GM19397 (cell line): ENCODE measurements around the gene SERPINA6.
"Not testable (repeated sequence)": the region's sequence is repeated elsewhere in the genome, so short reads cannot be mapped to it uniquely, and the experiment has no call there.

ENCODE experiments used
- ATAC-seq: cut with Tn5 transposase; IDR thresholded peaks from one replicate; pipeline ENCODE4 v1.9.1; 2021; ENCODE audit warnings: mild to moderate bottlenecking, moderate library complexity; ENCODE audit not compliant: unreplicated experiment

The SERPINA6 gene

DNA sequence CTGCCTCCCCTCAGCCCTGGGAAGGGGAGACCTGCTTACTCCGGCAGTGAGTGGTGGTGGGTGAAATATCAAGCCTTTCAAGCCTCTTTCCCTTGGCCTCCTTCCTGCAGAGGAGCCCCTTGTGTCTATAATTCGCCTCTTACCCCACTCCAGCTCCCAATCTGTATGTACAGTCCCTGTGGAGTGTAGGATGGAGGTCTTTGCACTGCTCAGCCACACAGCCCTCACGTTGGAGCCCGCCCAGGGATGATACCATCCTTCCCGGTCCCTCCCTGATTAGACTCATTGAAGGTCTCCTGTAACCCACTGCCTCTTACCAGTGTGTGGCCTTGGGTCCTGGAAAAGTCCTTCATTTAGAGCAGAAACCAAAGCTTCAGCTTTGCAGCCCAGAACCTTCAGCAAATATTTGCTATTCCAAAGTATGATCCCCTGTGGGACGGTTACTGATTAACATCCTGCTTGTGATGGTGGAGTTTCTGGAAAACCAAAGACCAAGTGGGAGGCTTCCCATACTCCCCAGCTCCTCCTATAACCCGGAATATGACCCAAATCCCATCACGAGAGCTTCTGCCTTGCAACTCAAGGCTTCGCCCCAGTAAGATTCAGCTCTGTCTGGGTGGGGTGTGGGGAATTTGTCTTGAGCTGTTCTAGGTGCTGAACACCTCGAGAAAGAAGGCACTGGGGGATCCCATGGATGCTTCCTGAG, 30.1 kb downstream of the SERPINA6 start, which contains the start of gene SERPINA10:
SERPINA10 (minus strand) TSS at position 397 of the 706 bp plus-strand sequence. CDS start 2,675 bp downstream, outside the sequence.
- ATAC-seq, result no peak

DNA sequence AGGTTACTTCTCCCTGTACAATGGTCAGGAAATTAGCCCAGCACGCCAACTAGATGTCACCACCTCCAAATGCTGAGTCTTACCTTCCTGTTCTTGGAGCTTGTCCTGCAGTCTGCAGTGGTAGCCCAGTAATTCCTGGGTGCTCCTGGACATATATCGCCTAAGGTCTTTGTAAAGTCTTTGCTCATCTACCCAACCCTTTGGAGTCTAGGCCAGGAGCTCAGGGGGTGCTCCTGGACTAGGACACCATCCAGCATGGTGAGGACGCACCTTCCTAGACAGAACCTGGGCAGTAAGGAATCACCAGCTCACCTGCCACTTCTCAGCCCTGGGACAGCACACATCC, 30.6 kb downstream of the SERPINA6 start:
- no peak for ATAC-seq

DNA sequence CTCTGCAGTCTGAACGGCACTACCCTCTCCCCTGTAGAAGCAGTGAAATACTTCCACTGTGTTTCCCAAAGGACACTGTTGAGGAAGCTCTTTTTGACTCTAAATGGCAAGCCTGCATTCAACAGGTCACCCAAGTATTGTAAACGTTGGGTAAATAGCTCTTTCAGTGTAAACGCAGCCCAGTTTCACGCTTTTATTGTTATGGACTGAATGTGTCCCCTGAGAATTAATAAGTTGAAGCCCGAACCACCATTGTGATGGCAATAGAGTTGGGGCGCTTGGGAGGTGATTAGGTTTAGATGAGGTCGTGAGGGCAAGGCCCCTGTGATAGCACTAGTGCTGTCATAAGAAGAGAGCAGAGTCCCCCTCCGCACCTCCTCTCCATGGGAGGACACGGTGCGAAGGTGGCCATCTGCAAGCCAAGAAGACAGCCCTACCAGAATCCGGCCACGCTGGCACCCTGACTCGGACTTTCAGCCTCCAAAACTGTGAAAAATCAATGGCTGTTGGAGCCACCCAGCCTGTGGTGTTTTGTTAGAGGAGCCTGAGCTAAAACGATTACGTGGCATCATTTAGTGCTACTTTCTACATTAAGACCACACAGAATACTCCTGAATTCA, 31.1 kb downstream of the SERPINA6 start:
- ATAC-seq, result no peak

DNA sequence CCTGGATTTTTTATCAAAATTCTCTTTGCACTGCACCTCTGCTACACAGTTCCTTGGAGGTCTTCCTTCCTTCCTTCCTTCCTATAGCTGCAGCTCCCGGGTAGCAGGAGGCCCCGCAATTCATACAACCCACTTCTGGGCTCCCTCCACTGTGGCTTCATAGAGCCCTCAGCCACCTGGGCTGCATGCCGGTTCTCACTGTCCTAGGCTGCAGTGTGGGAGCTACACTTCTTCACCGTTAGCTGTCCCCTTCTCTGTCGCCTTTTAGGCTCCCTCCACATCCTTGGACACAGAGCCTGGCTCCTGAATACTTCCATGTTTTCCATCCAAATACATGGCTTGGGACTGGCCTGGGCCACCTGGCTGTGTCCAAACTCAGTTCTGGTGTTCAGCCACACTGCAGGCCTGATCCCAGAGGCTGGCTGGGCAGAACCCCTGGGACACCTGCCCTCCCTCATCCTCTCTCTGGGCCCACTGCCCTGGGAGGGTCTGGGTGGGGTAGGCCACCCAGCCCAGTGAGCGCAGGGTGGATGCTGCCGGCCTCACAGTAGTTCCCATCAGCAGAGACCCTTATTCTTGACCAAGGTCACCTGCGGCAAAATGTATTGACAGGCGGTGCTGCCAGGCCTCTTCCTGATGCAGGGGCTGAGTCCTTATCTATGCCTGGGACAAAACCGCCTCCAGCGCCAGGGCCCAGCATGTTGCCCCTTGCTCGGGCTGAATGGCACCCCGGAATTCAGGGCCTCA, 31.8 kb downstream of the SERPINA6 start:
- ATAC-seq, result no peak

DNA sequence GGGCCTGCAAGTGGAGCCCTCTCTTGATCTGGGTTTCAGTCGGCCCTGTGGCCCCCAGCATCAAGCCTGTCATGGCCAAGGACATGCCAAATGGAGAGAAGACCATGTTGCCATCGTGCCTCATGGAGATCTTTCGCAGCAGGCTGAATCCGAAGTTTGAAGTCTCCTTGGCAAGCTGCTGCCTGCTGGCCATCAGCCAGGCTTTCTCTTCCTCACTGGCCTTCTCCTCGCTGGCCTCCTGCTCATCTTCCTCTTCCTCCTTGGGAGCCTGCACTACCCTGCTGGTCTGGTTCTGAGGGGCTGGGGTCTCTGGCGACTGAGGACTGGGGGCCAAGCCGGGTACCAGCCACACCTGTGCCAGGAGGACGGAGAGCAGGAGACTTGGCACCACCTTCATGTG, 32.9 kb downstream of the SERPINA6 start:
- ATAC-seq, result no peak

DNA sequence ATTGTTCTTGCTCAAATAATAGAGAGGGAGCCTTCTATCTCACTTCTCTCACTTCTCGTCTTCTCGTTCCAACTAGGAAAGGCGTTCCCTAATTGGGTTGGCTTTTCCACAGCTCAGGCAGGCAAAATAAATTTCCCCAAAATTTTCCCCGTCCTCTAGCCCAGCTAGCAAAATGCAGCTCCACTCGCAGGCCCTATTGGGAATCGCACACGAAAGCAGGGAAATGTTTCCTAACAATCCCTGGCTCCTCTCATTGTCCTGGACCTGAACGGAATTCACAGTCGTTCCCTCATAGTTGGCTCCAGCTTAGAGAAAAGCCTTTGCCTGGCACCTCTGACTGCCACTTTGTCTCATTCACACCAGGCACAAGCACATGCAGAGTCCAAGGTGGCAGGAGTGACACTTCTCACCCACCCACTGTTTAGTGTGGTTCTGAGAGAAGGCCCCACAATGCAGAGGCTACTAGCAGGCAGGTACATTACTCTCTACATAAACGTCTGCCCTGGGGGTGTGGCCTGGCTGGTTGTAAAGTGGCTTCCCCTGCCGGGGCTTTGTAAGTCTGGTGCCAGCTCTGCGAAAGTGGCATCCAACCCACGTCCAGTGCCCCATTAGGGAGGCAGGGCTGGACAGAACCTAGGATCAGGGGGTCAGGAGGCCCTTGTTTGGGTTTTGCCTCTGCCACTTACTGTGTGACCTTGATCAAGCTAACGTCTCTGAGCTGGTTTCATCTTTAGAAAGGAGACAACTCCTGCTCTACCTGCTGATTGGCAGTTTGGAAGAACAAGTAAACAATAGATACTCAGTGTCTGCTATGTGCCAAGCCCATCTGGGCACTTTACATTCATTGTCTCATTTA, 34.3 kb downstream of the SERPINA6 start:
- no peak for ATAC-seq

DNA sequence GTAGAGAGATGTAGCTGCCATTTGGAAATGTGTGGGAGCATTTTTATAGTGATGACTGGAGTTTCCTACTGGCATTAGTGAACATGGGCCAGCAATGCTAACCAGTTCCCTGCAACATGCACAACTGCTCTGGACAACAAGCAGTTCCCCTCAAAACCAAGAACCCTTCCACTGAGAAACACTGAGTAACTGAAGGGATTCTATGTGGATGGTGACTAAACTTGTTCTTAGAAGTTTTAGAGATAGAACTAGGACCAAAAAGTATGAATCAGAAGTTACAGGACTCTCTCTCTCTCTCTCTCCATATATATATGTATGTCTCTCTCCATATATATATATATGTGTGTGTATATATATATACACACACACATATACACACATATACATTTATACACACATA, 38.0 kb downstream of the SERPINA6 start:
- ATAC-seq, result no peak

DNA sequence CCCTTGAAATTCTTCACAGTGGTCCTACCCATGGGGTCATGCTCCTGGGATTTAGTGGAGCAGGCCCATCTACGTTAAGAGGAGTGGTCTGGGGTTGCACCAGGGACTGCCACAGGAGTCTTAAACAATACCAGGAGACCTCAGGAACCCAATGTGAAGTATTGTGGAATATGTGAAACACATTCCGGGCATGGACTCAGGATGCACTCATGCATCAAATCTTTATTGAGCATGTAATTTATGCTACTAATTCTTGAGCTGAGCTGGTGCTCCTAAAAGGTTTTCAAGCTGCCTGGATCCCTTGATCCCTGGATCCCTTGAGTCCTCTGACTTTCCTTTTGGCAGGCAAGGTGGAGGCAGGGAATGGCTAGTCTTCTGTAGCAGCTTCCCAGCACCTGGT, 38.9 kb downstream of the SERPINA6 start:
- no peak for ATAC-seq

DNA sequence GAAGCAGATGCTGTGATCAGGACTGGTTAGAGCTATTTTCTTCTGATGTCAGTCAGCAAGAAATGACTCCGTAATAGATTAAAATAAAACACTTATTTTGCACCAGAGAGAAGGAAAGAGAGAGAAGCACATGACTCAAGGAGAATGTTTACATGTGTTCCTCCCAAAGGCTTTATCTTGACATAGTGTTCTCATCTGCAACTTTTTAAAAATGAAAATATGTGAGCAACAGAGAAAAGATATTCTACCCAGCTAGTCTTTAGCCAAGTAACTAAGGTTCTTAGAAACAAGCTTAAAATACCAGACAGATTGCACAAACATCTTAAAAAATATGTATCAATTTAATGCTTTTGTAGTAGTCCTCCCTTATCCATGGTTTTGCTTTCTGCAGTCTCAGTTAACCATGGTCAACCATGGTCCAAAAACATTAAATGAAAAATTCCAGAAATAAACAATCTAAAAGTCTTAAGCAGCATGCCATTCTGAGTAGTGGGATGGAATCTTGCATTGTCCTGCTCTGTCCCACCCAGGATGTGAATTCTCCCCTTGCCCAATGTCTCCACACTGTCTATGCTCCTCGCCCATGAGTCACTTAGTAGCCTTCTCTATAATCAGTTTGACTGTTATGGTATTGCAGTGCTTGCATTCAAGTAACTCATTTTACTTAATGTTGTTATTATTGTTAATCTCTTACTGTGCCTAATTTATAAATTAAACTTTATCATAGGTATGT, 40.0 kb downstream of the SERPINA6 start:
- ATAC-seq, result no peak

DNA sequence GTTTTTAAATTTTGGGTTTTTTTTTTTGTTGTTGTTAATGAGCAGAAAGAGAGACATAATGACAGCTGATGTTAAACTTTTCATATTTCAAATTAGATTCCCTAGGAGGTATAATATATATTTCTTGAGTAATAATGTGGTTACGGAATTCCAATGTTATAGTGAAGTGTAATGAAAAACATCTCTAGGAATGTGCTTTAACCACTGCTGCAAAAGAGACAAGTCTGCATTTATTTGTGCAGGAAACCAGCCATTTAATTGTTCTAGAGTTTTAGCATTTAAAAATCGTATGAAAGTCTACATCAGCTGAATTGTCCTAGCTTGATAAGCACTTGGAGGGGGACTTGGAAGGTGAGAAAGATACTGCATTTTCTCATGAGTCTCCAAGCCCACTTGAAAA, 44.4 kb downstream of the SERPINA6 start:
- ATAC-seq, result no peak

DNA sequence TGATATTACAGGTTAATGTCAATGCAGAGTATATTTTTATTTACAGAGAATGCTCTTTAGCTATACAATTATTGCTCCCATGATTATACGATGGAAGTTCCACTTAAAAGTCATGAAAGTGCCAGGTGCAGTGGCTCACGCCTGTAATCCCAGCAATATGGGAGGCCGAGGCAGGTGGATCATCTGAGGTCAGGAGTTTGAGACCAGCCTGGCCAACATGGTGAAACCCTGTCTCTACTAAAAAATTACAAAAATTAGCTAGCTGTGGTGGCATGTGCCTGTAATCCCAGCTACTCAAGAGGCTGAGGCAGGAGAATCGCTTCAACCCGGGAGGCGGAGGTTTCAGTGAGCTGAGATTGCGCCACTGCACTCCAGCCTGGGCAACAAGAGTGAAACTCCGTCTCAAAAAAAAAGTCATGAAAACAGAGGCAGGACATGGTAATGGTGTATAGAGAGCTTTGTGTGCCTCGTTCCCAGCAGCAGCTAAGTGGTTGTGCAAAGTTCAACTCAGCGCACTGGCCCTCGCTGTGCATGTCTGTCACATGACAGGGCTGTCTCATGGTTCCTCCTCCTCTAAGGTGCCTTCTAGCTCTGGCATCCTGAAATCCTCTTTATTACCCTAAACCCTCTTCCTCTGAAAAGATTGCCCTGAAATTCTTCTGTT, 46.1 kb downstream of the SERPINA6 start:
- not testable (repeated sequence) for ATAC-seq

DNA sequence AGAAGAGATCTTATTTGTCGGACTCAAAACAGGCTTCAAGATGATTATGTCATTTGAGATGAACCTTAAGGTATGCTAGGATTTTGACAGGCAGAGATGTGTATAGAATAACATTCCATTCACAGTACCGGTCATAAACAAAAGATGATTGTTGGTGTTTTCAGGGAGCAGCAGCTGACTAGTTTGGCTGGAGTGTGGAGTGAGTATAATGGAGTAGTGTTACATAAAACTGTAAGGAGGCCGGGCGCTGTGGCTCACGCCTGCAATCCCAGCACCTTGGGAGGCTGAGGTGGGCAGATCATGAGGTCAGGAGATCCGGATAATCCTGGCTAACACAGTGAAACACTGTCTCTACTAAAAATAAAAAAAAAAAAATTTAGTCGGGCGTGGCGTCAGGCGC, 54.0 kb downstream of the SERPINA6 start:
- no peak for ATAC-seq

DNA sequence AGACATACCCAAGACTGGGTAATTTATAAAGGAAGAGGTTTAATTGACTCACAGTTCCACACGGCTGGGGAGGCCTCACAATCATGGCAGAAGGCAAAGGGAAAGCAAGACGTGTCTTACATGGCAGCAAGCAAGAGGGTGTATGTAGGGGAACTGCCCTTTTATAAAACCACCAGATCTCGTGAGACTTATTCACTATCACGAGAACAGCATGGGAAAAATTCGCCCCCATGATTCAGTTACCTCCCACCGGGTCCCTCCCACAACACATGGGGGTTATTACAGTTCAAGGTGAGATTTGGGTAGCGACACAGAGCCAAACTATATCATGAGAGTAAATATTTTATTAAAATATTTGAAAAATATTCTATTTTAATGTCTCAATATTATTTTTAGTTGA, 54.6 kb downstream of the SERPINA6 start:
- ATAC-seq, result not testable (repeated sequence)

DNA sequence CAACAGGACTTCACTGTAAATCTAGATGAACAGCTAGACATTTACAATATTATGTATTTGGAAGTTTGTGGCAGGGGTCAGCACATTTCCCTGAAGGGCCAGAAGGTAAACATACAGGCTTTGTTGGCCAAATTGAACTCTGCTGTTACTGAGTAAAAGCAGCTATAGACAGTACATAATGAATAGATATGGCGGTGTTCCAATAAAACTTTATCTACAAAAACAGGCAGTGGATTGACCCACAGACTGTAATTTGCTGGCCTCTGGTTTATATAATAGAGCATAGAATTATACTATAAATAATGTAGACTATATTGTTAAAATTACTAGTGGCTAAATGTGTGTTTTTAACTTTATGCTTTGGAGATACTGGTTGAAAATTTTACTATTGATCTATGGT, 55.8 kb downstream of the SERPINA6 start:
- ATAC-seq, result no peak

DNA sequence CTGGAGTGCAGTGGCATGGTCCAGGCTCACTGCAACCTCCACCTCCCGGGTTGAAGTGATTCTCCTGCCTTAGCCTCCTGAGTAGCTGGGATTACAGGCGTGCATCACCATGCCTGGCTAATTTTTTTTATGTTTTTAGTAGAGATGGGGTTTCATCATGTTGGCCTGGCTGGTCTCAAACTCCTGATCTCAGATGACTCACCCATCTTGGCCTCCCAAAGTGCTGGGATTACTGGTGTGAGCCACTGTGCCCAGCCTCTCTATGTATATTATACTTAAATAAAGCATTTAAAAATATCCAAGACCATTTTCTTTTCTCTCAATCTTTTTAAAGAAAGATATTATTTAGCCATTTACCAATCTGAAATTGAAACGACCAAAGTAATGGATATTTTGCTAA, 58.9 kb downstream of the SERPINA6 start:
- not testable (repeated sequence) for ATAC-seq
